WTC11 (cell line): ENCODE results near the gene SPACA1. TPM values are rescaled to one million over a fixed set of nuclear protein-coding genes. Genes with fewer than 3 reads are reported as not detected.

ENCODE experiments used
- ATAC-seq: fragments of 200-7000 bp; cut with Tn5 transposase; 2 replicates; pipeline ENCODE4 v1.10.0; 2021; ENCODE audit warnings: mild to moderate bottlenecking, moderate library complexity
- CTCF ChIA-PET: fragments of 300-600 bp; sonication (Branson Sonifier 250); formaldehyde crosslinking; loops from one replicate; lab custom pipeline; 2021; ENCODE audit warnings: antibody characterized with exemption; lab: Charles Lee
- POLR2A ChIA-PET: fragments of 350-600 bp; sonication (Branson Sonifier 250); formaldehyde crosslinking; loops from one replicate; lab custom pipeline; 2021; ENCODE audit warnings: antibody characterized with exemption; lab: Charles Lee
- DNase-seq: peaks from one replicate; pipeline ENCODE4 v3.0.0; 2021; ENCODE audit warnings: low spot score
- H3K27ac Mint-ChIP-seq: 2 replicates; pipeline ENCODE4 v1.8.0; 2021; ENCODE audit warnings: mixed read lengths
- H3K27me3 Mint-ChIP-seq: 2 replicates; pipeline ENCODE4 v1.8.0; 2021; ENCODE audit warnings: low read depth, mild to moderate bottlenecking, moderate library complexity, mixed read lengths
- H3K36me3 Mint-ChIP-seq: 2 replicates; pipeline ENCODE4 v1.8.0; 2021; ENCODE audit warnings: mixed read lengths
- H3K4me1 Mint-ChIP-seq: 2 replicates; pipeline ENCODE4 v1.8.0; 2022; ENCODE audit warnings: mixed read lengths
- H3K4me3 Mint-ChIP-seq: 2 replicates; pipeline ENCODE4 v1.8.0; 2021; ENCODE audit warnings: mild to moderate bottlenecking, moderate library complexity, mixed read lengths
- H3K9me3 Mint-ChIP-seq: 2 replicates; pipeline ENCODE4 v1.8.0; 2021; ENCODE audit warnings: mixed read lengths
- EMX1 ChIP-seq: fragments of 250-450 bp; sonication (Bioruptor Pico); IDR thresholded peaks from 2 replicates; pipeline ENCODE4 v1.8.0; 2021; ENCODE audit warnings: mild to moderate bottlenecking
- KAT7 ChIP-seq: sonication (generic); formaldehyde crosslinking; IDR thresholded peaks from 2 replicates; pipeline ENCODE4 v1.8.1; 2023; ENCODE audit warnings: missing genetic modification reagents, mild to moderate bottlenecking, borderline replicate concordance
- NFYB ChIP-seq: sonication (generic); formaldehyde crosslinking; conservative IDR thresholded peaks from 2 replicates; pipeline ENCODE4 v1.8.0; 2022; ENCODE audit warnings: low read depth, missing genetic modification reagents
- ZNF232 ChIP-seq: sonication (generic); formaldehyde crosslinking; IDR thresholded peaks from 2 replicates; pipeline ENCODE4 v1.8.0; 2022; ENCODE audit warnings: mild to moderate bottlenecking, missing genetic modification reagents
- ZNF317 ChIP-seq: sonication (generic); formaldehyde crosslinking; IDR thresholded peaks from 2 replicates; pipeline ENCODE4 v1.8.1; 2023; ENCODE audit warnings: low read depth, mild to moderate bottlenecking, moderate library complexity, missing genetic modification reagents, borderline replicate concordance
- total RNA-seq: library from RNA; stranded (reverse); gene quantifications from 3 replicates; pipeline ENCODE4 v1.2.3, GENCODE V29; 2021
- TF ChIP-seq, protein P1 (sequence below): sonication (generic); formaldehyde crosslinking; conservative IDR thresholded peaks from 2 replicates; pipeline ENCODE4 v1.8.1; 2023; ENCODE audit warnings: mild to moderate bottlenecking, low read depth, missing genetic modification reagents, moderate library complexity
- TF ChIP-seq, protein P2 (sequence below): fragments of 250-450 bp; sonication (Bioruptor Pico); IDR thresholded peaks from 2 replicates; pipeline ENCODE4 v1.8.0; 2021; ENCODE audit warnings: mild to moderate bottlenecking
- TF ChIP-seq, protein P3 (sequence below): sonication (generic); formaldehyde crosslinking; IDR thresholded peaks from 2 replicates; pipeline ENCODE4 v1.8.0; 2022; ENCODE audit warnings: missing genetic modification reagents
- TF ChIP-seq, protein P4 (sequence below): sonication (generic); formaldehyde crosslinking; IDR thresholded peaks from 2 replicates; pipeline ENCODE4 v1.8.0; 2022; ENCODE audit warnings: mild to moderate bottlenecking, missing genetic modification reagents
- TF ChIP-seq, protein P5 (sequence below): fragments of 250-450 bp; sonication (Bioruptor Pico); IDR thresholded peaks from 2 replicates; pipeline ENCODE4 v1.9.0; 2021; ENCODE audit warnings: mild to moderate bottlenecking
- TF ChIP-seq, protein P6 (sequence below): sonication (generic); formaldehyde crosslinking; IDR thresholded peaks from 2 replicates; pipeline ENCODE4 v1.8.1; 2022; ENCODE audit warnings: low read depth, missing genetic modification reagents, borderline replicate concordance
- TF ChIP-seq, protein P7 (sequence below): sonication (generic); formaldehyde crosslinking; IDR thresholded peaks from 2 replicates; pipeline ENCODE4 v1.8.1; 2023; ENCODE audit warnings: mild to moderate bottlenecking, missing genetic modification reagents, moderate library complexity
- TF ChIP-seq, protein P8 (sequence below): fragments of 250-450 bp; sonication (Bioruptor Pico); IDR thresholded peaks from 2 replicates; pipeline ENCODE4 v1.9.0; 2021; ENCODE audit warnings: mild to moderate bottlenecking, borderline replicate concordance

Gene SPACA1
- total RNA-seq, 1 experiment from 2014 or later = not detected

DNA sequence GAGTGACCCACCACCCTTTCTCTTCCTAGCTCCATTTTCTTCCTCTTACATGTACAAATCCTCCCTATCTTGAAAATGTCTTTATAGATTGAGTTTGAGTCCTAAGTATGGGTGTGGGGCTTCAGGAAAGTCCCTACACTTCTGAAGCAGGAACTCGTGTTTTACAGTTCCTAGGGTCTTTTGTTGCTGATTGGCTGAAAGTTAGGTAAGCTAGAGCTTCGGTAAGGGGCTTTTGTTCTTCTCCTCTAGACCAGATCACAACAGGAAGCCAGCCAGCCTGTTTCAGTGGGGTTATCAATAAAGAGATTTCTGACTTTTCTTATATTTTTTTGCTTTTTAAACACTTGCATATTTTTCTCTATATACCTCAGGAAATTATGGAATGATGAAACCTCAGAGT is 67.2 kb downstream of the SPACA1 start:
- TF ChIP-seq, protein P1, sequence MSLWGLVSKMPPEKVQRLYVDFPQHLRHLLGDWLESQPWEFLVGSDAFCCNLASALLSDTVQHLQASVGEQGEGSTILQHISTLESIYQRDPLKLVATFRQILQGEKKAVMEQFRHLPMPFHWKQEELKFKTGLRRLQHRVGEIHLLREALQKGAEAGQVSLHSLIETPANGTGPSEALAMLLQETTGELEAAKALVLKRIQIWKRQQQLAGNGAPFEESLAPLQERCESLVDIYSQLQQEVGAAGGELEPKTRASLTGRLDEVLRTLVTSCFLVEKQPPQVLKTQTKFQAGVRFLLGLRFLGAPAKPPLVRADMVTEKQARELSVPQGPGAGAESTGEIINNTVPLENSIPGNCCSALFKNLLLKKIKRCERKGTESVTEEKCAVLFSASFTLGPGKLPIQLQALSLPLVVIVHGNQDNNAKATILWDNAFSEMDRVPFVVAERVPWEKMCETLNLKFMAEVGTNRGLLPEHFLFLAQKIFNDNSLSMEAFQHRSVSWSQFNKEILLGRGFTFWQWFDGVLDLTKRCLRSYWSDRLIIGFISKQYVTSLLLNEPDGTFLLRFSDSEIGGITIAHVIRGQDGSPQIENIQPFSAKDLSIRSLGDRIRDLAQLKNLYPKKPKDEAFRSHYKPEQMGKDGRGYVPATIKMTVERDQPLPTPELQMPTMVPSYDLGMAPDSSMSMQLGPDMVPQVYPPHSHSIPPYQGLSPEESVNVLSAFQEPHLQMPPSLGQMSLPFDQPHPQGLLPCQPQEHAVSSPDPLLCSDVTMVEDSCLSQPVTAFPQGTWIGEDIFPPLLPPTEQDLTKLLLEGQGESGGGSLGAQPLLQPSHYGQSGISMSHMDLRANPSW (CRISPR knock-in tag) = no peak
- TF ChIP-seq ZNF232 (no peak), EMX1 (CRISPR knock-in tag) (no peak), NFYB (CRISPR knock-in tag) (no peak), KAT7 (CRISPR knock-in tag) (no peak)
- TF ChIP-seq, protein P2, sequence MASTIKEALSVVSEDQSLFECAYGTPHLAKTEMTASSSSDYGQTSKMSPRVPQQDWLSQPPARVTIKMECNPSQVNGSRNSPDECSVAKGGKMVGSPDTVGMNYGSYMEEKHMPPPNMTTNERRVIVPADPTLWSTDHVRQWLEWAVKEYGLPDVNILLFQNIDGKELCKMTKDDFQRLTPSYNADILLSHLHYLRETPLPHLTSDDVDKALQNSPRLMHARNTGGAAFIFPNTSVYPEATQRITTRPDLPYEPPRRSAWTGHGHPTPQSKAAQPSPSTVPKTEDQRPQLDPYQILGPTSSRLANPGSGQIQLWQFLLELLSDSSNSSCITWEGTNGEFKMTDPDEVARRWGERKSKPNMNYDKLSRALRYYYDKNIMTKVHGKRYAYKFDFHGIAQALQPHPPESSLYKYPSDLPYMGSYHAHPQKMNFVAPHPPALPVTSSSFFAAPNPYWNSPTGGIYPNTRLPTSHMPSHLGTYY (CRISPR knock-in tag) = no peak
- TF ChIP-seq, protein P3, sequence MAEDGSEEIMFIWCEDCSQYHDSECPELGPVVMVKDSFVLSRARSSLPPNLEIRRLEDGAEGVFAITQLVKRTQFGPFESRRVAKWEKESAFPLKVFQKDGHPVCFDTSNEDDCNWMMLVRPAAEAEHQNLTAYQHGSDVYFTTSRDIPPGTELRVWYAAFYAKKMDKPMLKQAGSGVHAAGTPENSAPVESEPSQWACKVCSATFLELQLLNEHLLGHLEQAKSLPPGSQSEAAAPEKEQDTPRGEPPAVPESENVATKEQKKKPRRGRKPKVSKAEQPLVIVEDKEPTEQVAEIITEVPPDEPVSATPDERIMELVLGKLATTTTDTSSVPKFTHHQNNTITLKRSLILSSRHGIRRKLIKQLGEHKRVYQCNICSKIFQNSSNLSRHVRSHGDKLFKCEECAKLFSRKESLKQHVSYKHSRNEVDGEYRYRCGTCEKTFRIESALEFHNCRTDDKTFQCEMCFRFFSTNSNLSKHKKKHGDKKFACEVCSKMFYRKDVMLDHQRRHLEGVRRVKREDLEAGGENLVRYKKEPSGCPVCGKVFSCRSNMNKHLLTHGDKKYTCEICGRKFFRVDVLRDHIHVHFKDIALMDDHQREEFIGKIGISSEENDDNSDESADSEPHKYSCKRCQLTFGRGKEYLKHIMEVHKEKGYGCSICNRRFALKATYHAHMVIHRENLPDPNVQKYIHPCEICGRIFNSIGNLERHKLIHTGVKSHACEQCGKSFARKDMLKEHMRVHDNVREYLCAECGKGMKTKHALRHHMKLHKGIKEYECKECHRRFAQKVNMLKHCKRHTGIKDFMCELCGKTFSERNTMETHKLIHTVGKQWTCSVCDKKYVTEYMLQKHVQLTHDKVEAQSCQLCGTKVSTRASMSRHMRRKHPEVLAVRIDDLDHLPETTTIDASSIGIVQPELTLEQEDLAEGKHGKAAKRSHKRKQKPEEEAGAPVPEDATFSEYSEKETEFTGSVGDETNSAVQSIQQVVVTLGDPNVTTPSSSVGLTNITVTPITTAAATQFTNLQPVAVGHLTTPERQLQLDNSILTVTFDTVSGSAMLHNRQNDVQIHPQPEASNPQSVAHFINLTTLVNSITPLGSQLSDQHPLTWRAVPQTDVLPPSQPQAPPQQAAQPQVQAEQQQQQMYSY (CRISPR knock-in tag) = no peak
- TF ChIP-seq, protein P4, sequence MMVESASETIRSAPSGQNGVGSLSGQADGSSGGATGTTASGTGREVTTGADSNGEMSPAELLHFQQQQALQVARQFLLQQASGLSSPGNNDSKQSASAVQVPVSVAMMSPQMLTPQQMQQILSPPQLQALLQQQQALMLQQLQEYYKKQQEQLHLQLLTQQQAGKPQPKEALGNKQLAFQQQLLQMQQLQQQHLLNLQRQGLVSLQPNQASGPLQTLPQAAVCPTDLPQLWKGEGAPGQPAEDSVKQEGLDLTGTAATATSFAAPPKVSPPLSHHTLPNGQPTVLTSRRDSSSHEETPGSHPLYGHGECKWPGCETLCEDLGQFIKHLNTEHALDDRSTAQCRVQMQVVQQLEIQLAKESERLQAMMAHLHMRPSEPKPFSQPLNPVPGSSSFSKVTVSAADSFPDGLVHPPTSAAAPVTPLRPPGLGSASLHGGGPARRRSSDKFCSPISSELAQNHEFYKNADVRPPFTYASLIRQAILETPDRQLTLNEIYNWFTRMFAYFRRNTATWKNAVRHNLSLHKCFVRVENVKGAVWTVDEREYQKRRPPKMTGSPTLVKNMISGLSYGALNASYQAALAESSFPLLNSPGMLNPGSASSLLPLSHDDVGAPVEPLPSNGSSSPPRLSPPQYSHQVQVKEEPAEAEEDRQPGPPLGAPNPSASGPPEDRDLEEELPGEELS = no peak
- TF ChIP-seq, protein P5, sequence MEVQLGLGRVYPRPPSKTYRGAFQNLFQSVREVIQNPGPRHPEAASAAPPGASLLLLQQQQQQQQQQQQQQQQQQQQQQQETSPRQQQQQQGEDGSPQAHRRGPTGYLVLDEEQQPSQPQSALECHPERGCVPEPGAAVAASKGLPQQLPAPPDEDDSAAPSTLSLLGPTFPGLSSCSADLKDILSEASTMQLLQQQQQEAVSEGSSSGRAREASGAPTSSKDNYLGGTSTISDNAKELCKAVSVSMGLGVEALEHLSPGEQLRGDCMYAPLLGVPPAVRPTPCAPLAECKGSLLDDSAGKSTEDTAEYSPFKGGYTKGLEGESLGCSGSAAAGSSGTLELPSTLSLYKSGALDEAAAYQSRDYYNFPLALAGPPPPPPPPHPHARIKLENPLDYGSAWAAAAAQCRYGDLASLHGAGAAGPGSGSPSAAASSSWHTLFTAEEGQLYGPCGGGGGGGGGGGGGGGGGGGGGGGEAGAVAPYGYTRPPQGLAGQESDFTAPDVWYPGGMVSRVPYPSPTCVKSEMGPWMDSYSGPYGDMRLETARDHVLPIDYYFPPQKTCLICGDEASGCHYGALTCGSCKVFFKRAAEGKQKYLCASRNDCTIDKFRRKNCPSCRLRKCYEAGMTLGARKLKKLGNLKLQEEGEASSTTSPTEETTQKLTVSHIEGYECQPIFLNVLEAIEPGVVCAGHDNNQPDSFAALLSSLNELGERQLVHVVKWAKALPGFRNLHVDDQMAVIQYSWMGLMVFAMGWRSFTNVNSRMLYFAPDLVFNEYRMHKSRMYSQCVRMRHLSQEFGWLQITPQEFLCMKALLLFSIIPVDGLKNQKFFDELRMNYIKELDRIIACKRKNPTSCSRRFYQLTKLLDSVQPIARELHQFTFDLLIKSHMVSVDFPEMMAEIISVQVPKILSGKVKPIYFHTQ (CRISPR knock-in tag) = no peak
- TF ChIP-seq, protein P6, sequence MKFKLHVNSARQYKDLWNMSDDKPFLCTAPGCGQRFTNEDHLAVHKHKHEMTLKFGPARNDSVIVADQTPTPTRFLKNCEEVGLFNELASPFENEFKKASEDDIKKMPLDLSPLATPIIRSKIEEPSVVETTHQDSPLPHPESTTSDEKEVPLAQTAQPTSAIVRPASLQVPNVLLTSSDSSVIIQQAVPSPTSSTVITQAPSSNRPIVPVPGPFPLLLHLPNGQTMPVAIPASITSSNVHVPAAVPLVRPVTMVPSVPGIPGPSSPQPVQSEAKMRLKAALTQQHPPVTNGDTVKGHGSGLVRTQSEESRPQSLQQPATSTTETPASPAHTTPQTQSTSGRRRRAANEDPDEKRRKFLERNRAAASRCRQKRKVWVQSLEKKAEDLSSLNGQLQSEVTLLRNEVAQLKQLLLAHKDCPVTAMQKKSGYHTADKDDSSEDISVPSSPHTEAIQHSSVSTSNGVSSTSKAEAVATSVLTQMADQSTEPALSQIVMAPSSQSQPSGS (CRISPR knock-in tag) = no peak
- CTCF ChIA-PET = no interaction called here
- no peak overlapping the region for H3K27ac Mint-ChIP-seq
- H3K36me3 Mint-ChIP-seq = no peaks in the 10 kb centered on the region
- POLR2A ChIA-PET = no interaction called here
- no peaks in the 10 kb centered on the region for H3K27me3 Mint-ChIP-seq
- peaks cover 9% of the 10 kb centered on the region for H3K4me1 Mint-ChIP-seq
- no peak; the same call in 1 of the 2 replicates for ATAC-seq
- peaks cover 4% of the 10 kb centered on the region; the same call in 1 of the 2 replicates for H3K9me3 Mint-ChIP-seq
- no peak overlapping the region for H3K4me3 Mint-ChIP-seq
- no peak for DNase-seq

DNA sequence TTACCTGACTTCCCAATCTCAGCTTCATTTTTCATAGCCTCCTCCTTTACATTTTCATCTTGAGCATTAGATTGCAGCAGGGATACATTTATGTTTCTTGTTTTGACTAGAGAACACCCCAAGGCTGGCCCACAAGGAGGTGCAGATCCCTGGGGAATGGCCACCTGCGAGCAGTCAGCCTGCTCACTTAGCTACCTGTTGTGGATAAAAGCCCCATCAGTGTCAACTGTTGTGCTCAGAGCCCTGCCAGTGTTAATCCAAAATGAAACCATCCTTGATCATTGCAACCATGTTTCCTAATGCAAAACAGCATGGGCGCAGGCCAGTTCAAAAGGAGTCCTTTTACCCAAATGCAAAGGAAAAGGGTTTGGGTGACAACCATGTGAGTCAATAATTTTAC is 67.7 kb downstream of the SPACA1 start:
- no peaks in the 10 kb centered on the region for H3K36me3 Mint-ChIP-seq
- H3K4me3 Mint-ChIP-seq = no peak overlapping the region
- ChIA-PET CTCF (no interaction called here), POLR2A (no interaction called here)
- peaks cover 14% of the 10 kb centered on the region for H3K4me1 Mint-ChIP-seq
- DNase-seq (no peak), ATAC-seq (no peak)
- no peak overlapping the region for H3K27ac Mint-ChIP-seq
- peaks cover 4% of the 10 kb centered on the region; the same call in 1 of the 2 replicates for H3K9me3 Mint-ChIP-seq
- H3K27me3 Mint-ChIP-seq = no peaks in the 10 kb centered on the region
- TF ChIP-seq, protein P7, sequence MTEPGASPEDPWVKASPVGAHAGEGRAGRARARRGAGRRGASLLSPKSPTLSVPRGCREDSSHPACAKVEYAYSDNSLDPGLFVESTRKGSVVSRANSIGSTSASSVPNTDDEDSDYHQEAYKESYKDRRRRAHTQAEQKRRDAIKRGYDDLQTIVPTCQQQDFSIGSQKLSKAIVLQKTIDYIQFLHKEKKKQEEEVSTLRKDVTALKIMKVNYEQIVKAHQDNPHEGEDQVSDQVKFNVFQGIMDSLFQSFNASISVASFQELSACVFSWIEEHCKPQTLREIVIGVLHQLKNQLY = no peak
- TF ChIP-seq ZNF317 (CRISPR knock-in tag) = no peak
- TF ChIP-seq, protein P8, sequence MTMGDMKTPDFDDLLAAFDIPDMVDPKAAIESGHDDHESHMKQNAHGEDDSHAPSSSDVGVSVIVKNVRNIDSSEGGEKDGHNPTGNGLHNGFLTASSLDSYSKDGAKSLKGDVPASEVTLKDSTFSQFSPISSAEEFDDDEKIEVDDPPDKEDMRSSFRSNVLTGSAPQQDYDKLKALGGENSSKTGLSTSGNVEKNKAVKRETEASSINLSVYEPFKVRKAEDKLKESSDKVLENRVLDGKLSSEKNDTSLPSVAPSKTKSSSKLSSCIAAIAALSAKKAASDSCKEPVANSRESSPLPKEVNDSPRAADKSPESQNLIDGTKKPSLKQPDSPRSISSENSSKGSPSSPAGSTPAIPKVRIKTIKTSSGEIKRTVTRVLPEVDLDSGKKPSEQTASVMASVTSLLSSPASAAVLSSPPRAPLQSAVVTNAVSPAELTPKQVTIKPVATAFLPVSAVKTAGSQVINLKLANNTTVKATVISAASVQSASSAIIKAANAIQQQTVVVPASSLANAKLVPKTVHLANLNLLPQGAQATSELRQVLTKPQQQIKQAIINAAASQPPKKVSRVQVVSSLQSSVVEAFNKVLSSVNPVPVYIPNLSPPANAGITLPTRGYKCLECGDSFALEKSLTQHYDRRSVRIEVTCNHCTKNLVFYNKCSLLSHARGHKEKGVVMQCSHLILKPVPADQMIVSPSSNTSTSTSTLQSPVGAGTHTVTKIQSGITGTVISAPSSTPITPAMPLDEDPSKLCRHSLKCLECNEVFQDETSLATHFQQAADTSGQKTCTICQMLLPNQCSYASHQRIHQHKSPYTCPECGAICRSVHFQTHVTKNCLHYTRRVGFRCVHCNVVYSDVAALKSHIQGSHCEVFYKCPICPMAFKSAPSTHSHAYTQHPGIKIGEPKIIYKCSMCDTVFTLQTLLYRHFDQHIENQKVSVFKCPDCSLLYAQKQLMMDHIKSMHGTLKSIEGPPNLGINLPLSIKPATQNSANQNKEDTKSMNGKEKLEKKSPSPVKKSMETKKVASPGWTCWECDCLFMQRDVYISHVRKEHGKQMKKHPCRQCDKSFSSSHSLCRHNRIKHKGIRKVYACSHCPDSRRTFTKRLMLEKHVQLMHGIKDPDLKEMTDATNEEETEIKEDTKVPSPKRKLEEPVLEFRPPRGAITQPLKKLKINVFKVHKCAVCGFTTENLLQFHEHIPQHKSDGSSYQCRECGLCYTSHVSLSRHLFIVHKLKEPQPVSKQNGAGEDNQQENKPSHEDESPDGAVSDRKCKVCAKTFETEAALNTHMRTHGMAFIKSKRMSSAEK (CRISPR knock-in tag) = no peak
